GM19351 (cell line): ENCODE measurements around the gene FOXP3.

Experiments used
- ATAC-seq: cut with Tn5 transposase; IDR thresholded peaks from one replicate; pipeline ENCODE4 v1.9.1; 2021; ENCODE audit warnings: mild to moderate bottlenecking, moderate library complexity; ENCODE audit not compliant: unreplicated experiment

The FOXP3 gene

DNA sequence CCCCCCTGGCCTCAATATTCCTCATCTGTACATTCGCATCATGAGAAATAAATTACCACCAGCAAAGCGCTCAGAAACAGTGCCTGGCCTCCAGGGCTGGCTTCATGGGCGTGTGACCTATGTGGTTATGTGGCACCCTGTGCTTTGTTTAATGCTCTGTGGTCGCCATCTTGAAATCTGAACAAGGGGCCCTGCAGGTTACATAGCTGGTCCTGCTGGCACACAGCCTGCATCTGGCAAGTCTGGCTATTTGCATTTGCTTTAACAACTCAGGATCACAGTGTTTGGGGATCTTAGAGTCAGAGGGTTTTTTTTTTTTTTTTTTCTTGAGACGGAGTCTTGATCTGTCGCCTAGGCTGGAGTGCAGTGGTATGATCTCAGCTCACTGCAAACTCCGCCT lies 9.9 kb downstream of the FOXP3 start:
- no peak for ATAC-seq

GRCh38 chrX:49251325-49251724 lies 13.2 kb downstream of the FOXP3 start:
- no peak for ATAC-seq

GRCh38 chrX:49250578-49250977 lies 13.9 kb downstream of the FOXP3 start:
- no peak for ATAC-seq

GRCh38 chrX:49250066-49250465 lies 14.4 kb downstream of the FOXP3 start:
- ATAC-seq, result no peak

GRCh38 chrX:49249616-49250015 lies 14.9 kb downstream of the FOXP3 start:
- no peak for ATAC-seq

DNA sequence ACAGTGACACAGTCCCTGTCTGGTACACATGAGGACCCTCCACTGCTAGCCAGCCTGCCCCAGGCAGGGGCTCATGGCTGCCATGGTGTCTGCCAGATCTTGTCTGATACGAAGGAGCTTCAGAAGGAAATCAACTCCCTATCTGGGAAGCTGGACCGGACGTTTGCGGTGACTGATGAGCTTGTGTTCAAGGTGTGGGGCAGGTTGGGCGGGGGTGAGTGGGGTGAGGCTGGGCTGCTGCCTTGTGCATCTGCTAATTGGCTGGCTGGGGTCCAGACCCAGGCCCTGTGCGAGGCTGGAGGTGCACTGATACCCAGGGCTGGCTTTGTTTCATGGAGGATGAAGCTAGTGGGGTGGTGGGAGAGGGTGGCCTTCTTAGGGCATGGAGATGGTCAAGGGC lies 15.4 kb downstream of the FOXP3 start:
- no peak for ATAC-seq

DNA sequence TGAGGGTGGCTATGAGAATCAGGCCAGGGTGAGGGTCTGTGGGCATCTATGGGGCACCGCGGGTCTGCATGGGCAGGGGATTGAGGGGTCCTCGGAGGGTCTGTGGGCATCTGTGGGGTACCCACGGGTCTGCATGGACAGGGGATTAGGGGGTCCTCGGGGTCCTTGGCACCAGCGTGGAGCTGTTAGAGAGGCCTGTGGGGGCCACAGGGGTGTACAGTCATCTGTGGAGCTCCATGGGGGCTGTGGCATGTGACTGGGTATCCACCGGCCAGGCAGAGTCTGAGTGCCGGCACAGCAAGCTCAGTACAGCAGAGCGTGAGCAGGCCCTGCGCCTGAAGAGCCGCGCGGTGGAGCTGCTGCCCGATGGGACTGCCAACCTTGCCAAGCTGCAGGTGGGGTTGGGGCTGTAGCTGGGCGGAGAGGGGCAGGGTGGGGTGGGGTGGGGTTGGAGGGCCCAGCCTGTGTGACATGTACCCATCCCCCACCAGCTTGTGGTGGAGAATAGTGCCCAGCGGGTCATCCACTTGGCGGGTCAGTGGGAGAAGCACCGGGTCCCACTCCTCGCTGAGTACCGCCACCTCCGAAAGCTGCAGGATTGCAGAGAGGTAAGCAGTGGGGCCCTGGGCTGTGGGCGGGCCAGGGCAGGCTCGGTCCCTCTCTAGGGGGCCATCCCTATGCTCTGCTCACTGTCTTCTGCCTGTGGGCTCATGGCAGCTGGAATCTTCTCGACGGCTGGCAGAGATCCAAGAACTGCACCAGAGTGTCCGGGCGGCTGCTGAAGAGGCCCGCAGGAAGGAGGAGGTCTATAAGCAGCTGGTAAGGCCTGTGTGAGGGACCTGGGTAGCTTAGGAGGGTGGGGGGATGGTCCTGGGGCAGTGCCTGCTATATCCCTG lies 16.3 kb downstream of the FOXP3 start:
- no peak for ATAC-seq

DNA sequence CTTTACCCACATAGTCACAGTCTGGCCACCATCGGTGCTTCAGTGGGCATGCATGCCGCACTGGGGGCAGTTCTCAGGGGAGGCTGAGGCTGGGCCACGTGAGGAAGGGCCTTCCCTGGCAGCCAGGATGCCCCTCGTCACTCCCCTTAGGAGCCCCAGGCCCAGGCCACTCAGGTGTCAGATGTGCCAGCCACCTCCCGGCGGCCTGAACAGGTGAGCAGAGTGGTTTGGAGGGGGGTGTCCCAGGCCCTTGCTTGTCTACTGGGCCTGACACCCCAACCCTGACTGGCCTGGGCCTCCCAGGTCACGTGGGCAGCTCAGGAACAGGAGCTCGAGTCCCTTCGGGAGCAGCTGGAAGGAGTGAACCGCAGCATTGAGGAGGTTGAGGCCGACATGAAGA lies 17.2 kb downstream of the FOXP3 start:
- no peak for ATAC-seq

DNA sequence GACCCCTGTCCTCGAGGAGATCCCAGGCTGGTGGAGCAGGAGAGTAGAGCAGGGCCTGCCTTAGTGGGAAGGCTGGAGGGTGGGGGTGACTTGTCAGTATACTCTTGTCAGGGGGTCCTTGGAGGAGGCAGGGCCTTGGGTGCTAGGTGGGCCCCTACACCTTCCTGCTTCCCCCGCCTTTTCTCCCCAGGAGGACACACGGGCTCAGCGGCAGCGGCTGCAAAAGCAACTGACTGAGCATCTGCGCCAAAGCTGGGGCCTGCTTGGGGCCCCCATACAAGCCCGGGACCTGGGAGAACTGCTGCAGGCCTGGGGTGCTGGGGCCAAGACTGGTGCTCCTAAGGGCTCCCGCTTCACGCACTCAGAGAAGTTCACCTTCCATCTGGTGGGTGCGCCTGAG lies 18.0 kb downstream of the FOXP3 start:
- ATAC-seq, result no peak

- ATAC-seq, result no peak
Measured at GRCh38 chrX:49244207-49244606, 20.3 kb downstream of the FOXP3 start.

DNA sequence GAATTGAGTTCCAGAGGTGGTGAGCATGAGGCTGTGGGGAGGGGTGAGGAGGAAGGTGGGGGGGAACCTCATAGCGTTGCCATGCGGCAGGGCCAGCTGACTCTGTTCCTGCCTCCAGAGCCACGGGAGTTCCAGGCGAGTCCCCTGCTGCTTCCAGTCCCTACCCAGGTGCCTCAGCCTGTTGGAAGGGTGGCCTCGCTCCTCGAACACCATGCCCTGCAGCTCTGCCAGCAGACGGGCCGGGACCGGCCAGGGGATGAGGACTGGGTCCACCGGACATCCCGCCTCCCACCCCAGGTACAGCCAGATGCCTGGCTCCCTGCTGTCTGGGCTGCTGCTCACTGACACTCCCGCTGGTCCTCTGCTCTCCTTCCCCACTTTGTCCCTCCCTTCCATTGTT lies 21.3 kb downstream of the FOXP3 start:
- ATAC-seq, result no peak

DNA sequence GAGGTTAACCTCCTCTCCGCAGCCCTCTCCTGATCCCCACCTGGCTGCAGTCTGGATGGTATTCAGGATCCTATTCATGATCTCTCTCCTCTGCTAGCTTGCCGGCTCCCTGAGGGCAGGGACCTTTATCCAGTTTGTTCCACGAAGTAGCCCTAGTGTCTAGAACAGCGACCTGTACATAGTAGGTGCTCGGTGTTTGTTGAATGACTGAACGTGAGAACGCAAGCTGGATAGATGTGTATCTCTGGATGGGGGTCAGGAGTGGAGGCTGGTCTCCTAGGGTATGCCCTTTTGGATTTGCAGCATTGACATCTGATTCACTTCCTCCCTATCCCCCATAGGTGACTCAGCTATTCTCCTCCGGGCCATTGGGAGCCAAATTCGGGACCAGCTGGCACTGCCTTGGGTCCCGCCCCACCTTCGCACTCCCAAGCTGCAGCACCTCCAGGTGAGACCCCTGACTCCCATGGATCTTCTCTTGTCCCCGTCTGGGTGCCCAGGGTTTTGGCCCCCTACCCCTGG lies 21.9 kb downstream of the FOXP3 start:
- ATAC-seq, result no peak

GRCh38 chrX:49238735-49239134 lies 25.8 kb downstream of the FOXP3 start:
- no peak for ATAC-seq

GRCh38 chrX:49237060-49237459 lies 27.4 kb downstream of the FOXP3 start:
- ATAC-seq, result no peak

DNA sequence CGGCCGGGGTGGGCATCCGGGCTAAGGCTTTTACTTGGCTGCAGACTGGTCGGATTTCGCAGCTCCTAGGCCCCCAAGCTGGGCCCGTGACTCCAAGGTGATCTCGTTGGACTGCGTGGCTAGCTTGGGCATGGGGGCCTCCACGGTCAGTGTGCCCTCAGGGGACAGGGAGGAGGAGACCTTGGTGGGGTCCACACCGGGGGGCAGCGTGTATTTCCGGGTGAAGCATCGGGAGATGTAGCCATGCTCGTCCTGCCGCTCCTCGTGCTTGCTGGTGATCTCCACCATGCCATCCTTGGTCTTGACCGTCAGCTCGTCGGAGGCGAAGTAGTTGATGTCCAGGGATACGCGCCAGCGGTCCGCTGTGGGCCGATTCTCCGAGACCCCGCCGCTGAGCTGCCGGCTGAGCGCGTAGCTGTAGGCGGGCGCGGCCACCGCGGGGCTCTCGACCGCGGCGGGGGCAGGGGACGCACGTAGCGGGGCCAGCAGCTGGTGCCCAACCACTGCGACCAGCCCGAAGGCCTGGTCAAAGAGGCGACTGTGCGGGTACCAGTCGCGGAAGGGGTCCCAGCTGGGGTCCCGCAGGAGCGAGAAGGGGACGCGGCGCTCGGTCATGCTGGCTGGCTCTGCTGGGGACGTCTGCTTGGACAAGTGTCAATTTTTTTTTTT lies 30.5 kb downstream of the FOXP3 start:
- ATAC-seq, result no peak

DNA sequence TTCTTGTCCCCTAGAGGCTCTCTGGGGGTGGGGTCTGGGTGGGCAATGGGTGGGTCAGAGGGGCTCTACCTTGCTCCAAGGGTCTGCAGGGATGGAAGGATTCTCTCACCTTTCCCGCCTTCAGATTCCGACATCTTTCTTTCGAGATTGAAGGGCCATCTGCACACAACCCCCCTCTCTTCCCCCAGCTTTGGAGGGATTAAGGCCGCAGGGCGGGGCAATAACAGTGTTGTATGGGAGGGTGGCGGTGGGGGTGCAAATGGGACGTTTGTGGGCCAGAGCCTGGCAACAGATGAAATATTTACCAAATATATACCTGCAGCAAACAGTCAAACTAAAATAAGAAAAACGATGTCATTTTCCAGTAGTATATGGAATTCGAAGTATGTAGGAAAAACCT lies 31.3 kb downstream of the FOXP3 start, which contains the start of gene CACNA1F:
CACNA1F (minus strand) TSS at position 165 of the 400 bp plus-strand sequence; CDS start at position 134, 31 bp downstream.
- no peak for ATAC-seq

- ATAC-seq, result no peak
Measured at GRCh38 chrX:49232525-49232924, 32.0 kb downstream of the FOXP3 start.

DNA sequence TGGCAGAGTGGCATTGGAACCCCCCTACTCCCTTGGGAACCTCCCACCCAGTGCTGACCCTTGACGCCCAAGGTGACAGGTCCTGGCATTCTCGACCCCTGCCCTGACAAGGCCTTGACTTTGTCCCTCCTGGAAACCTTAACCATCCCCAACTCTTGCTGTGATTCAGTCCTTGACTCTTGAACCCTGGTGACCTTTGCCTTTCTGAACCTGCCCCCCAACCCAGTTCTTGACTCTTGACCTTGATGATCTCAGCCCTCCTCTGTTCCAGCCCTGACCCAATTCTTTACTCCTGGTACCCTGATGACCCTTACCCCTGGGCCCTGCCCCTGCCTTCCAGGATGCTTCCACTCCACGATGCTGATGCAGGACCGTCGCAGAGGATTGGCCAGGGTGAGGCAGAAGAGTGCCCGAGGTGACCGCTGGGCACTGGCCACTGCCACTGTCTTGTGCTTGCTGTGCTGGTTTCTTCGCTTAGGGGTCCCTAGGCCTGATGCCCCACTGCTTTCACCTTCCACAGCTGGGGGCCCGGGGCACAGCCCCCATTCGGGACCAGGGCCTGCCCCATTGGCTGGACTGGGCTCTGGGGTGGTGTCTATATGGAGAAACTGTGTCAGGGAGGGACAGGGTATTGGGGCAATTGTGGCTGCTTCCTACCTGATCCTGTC lies 33.0 kb downstream of the FOXP3 start:
- ATAC-seq, result no peak

GRCh38 chrX:49230500-49231232 lies 33.8 kb downstream of the FOXP3 start:
- peak; percentile 68 for ATAC-seq

GRCh38 chrX:49228185-49228584 lies 36.3 kb downstream of the FOXP3 start:
- no peak for ATAC-seq

DNA sequence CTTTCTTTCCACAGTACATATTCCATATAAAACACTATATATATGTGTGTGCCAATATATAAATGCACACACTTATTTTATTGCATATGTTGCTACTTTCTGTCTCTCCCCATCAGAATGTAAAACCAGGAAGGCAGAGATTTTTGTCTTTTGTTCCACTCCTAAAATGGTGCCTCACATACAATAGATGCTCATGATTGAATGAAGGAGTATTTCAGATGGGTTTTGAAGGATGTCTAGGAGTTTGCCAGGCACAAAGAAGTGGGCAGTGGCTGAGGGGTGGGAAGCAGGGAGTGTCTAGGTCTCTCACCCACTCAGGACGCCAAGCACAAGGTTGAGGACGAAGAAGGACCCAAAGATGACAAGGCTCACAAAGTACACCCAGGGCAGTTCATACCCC lies 36.8 kb downstream of the FOXP3 start:
- ATAC-seq, result no peak
